GM18499 (cell line): Measurements from ENCODE around the gene HES4.
A peak's percentile ranks its signal among the peaks of the same experiment; 100 is the strongest.
"Not testable (repeated sequence)": the region's sequence is repeated elsewhere in the genome, so short reads cannot be mapped to it uniquely, and the experiment has no call there.

Experiments
- ATAC-seq: cut with Tn5 transposase; IDR thresholded peaks from one replicate; pipeline ENCODE4 v1.9.1; 2021; ENCODE audit warnings: moderate number of reproducible peaks; ENCODE audit not compliant: insufficient read depth, unreplicated experiment

Gene HES4

DNA sequence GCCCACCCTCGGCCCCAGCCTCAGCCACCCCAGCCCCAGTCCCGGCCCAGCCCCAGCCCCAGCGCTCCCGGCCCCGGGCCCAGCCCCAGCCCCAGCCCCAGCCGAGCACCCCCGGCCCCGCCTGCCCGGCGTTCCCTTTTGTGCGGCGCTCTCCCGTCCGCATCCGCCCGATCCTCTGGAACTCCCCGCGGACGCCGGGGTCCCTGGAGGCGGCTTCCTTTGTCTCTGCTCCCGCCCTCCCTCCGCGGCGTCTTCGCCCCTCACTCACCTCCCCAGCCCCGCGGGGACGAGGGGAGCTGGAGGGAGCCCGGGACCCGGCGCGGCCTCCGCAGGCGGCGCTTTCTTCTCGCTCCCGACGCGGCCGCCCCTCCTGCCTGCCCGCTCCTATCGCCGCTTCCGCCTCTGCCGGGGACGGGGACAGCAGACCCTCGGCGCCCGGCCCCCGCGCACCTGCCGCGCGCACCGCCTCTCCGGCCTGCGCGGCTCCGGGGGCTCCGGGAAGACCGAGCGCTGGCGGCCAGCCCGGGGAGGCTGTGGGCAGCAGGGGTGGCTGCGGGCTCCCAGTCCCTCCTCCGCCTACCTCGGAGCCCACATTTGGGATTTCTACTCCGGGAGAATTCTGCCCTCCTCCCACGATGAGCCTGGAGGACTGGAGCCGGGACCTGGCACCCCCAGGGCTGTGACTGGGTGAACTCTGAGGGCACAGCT, 34.0 kb upstream of the HES4 start:
- no peak for ATAC-seq

DNA sequence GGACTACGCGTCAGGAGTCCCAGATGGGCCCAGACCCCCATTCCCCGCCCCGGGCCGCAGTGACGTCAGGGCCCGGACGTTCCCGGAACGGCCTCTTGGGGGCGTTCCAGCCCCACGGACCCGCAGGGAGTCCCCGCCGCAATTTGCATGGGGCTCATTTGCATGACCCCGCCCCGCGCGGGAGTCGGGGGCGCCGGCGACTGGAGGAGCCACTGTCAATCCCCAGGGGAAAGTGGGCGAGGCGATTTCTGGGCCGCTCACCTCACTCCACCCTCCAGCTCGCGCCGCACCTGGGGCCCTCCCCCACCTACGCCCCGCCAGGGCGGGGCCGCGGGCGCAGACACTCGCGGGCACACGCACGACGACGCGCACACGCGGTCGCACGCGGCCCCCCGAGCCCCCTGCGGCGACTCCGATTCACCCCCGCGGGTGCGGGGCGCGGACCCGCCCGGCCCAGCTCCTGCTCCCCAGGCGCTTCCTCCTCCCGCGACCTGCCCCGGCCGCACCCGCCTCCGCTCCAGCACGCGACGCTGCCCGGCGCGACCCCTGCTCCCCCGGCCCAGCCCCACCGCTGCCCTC, 33.2 kb upstream of the HES4 start:
- peak; percentile 53 for ATAC-seq

DNA sequence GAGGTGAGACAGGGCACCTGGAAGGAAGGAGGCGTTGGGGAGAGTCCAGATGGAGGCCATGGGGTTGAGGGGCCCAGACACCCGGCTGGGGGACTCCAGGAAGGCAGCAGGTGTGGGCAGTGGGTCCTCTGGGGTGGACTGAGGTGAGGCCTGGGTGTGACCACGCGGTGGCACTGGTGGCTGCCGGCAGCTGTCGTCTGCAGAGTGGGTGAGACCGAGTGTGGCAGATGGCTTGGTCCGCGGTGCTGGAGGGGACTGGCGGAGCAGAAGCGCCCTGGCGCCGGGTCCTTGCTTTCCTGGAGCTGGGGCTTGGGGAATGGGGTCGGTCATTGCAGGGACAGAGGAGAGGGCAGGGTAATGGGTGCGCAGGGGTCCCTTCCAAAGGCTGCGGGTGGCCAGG, 32.5 kb upstream of the HES4 start:
- ATAC-seq, result peak; percentile 15

DNA sequence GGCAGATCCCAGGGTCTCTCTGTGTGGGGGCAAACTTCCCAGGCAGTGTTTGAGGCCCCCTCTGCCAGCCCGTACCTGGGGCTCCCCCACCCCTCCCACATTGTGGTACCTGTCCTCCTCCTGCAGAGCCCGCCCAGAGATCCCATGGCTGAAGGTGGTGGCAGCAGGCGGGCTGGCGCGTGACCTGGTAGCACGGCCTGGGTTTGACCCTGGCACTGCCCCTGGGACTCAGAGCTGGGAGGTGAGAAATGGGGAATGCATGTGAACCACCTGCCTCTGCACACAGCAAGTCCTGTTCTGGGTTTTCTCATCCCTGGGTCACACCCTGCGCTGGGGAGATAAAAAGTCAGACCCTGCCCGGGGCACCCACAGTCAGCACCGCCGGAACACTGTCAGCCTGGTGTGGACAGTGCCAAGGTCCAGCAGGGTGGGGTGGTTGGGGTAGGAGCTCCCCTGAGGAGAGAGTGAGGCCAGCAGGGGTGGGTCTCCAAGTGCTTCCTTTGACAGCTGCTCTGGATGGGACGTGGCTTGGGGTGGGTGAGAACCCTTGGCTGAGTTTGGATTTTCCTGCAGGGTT, 31.9 kb upstream of the HES4 start:
- ATAC-seq, result no peak

DNA sequence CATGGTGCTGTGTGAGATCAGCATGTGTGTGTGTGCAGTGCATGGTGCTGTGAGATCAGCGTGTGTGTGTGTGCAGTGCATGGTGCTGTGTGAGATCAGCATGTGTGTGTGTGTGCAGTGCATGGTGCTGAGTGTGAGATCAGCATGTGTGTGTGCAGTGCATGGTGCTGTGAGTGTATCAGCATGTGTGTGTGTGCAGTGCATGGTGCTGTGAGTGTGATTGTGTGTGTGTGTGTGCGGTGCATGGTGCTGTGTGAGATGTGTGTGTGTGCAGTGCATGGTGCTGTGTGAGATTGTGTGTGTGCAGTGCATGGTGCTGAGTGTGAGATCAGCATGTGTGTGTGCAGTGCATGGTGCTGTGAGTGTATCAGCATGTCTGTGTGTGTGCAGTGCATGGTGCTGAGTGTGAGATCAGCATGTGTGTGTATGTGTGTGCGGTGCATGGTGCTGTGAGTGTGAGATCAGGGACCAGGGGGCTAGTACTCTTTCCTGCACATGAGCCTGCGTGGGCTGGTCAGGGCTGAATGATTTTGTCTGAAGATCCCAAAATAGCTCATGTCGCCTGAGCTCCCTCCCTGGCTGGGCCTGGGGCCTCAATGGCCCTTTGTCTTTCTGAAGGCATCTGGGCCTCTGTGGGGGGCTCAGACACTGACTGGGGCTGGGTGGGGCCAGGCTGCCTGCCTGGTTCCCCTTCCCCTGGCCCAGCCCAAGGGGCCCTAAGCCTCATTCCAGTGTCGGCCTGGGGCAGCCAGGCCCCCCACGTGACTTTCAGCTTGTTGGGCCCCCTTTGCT, 31.2 kb upstream of the HES4 start:
- ATAC-seq, result not testable (repeated sequence)

DNA sequence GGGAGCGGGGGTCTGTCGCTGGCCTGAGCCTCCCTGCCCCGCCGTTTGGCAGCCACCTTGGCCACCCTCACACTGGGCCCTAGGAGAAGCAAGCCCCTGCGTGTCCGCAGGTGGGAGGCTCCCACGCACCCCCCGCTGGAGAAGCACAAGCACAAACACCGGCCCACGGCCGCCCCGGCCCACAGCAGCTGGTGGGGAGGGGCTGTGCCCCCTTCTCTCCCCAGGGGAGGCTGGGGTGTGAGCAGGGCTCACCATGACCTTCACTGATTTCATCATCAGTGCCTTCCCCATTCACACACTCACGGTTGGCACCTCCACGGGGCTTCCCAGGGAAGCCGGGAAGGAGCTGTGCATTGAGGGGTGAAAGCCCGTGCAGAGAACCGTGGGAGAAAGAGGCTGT, 27.9 kb upstream of the HES4 start:
- no peak for ATAC-seq

DNA sequence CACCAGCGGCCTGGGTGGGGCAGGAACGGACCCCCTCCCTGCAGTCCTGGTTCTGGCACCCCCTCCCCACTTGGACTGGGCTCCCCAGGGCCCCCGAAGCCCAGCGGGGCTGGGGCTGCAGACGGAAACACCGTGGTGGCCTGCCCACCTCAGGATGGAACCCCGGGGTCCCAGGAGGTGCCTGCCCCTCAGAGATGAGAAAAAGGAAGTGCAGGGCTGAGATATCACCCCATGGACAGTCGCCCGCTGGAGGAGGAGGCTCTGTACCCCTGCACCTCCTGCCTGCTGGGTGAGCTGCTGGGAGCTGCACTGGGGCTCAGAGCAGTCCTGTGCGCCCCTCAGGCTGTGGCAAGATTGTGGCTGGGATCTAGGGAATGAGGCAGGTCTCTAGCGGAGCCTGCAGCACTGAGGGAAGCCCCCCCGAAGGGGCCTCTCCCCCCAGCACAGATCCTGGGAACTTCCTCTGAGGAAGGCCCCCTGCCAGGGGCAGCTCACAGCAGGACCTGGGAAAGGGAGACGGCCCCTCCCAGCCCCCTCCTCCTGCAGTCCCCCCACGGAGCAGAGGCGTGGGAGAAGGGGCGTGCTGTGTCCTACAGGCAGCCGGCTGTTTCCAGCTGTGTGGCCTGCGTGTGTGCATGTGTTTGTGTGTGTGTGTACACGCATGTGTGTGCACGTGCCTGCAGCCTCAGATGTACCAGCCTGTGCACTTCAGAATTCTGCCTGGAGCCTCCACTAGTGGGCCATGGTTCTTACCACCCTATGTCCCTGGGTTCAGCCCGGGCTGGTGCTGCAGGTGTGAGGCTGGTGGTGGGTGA, 26.9 kb upstream of the HES4 start:
- no peak for ATAC-seq

DNA sequence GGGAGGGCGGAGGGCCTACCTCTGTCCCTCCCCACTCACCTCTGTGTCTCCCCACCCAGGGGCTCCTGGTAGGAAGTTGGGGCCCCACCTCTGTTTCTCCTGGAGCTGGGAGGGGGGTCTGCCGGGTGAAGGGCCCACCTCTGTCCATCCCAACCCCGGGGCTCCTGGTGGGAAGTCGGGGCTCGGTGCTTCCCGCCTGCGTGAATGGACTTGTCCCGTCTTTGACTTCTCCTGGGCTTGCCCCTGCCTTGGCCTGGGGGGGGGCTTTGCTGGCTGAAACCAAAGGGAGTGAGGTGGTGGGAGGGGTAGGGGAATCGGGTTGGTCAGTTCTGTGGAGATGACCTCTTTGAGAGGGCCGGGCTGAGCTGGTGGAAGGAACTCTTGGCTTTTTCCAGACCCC, 25.8 kb upstream of the HES4 start:
- ATAC-seq, result no peak

DNA sequence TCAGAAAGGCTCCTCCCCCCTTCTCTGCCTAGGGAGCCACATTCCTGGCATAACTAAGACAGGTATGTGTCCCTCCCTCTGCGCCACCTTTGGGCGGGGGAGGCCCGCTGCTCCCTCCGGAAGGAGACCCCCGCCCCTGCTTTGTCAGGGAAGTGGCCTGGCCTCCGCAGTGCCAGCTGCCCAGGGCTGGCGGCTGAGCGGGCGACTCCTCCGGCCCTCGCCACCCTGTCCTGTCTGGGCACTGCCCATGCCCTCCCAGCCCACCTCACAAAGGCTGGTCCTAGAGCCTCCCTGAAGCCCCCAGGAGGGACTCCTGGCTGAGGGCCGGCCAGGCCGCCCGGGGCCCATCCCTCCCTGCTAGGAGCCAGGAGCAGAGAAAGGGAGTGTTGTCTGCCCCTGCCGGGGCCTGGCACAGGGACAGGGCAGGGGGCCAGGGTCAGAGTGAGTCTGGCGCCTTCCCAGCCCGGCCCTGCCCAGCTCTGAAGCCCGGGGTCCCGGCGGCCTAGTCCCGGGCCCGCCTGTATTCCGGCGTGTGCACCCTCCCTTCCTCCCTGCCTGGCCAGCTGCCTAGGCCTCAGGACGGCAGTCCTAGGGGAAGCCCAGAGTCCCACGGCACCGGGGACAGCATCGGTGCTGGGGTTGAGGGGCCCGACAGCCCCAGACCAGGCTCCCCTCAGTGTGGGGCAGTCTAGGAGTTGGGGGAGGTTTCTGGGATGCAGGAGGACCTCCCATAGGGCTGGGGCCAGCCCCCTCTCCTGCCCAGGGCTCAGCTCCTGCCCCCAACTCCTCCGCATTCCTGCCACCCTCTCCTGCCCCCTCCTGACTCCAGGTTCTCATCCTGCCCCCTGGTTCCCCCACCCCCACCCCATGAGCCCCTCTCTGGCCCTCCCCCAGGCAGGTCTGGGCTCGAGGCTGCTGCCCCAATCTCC, 25.1 kb upstream of the HES4 start:
- no peak for ATAC-seq

DNA sequence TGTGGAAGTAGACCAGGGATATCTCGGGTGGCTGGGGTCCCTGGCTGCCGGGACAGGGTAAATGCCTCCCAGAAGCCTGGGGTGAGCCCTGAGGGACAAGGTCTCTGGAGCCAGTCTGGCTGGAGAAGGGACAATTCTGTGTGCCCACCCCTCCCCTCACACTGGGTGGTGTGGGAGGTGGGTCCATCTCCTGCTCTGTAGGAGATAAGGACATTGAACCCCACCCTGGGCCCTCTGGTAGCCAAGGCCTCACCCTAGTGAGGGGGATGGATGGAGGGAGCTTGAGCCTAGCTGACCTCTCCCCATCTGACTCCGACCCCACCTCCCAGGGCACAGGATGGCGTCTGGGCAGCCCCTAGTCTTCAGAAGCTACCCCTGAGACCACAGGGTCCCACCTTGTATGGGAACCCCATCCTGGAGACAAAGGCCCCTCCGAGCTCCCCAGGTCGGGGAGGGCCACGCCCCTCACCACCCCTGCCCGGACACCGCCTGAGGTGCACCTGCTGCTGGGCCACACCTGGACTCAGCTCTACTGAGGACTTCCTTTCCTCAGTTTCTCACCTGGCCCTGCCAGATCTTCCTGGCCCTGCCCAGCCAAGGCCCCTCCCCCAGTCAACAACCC, 24.4 kb upstream of the HES4 start:
- ATAC-seq, result no peak

DNA sequence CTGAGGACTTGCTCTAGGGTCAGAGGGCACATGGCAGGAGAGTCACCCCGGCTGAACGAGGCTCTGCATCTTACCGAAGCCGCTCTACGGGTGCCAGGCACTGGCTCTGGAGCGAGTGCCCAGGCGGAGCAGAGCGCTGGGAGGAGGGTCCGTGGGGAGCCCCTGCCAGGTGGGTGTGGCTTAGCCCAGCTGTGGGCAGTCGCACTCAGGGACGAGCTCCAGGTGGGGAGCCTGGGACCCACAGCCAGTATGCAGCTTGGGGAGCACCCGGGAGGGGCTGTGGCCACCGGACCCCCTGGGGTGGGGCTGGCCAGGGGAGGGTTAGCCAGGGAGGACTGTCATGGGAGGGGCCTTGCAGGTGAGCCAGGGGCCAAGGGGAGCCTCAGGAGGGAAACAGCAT, 23.8 kb upstream of the HES4 start:
- no peak for ATAC-seq

DNA sequence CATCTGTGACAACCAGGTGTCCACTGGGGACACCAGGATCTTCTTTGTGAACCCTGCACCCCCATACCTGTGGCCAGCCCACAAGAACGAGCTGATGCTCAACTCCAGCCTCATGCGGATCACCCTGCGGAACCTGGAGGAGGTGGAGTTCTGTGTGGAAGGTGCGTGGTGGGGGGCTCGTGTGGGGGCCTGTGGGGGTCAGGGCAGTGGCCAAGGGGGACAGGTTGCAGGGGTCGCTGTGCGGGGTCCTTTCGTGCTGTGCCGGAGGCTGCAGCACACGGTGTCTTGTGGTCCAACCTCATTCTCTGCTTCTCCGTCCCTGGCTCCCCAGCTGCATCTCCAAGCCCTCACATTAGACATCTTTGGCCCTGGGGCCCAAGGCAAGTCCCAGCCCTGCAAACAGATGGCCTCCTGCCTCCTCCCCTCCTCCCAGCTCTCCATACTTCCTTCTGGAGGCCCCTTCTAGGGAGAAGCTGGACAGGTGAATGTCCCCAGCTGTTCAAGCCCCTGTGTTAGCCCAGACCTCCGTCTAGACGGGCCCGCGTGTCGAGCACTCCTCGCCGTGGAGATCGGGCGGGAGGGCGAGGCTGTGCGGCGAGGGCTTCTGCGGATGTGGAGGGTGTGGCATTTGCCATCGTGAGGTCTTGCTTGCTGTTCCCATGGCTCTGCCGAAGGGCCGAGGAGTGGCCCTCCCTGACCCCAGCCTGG, 22.6 kb upstream of the HES4 start:
- no peak for ATAC-seq

DNA sequence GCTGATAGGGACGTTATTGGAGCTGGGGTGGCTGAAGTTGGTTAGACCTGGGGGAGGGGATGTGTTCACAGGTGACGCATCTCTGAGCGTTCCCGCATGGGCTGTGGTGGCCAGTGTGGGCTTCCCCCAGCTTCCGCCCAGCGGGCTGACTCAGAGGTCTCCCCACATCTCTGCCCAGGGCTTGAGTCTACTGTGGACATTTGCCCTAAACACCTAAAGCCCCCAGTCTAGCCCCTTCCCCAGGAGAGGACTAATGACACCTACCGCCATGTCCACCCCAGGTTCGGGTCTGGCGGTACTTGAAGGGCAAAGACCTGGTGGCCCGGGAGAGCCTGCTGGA, 22.0 kb upstream of the HES4 start:
- ATAC-seq, result no peak

DNA sequence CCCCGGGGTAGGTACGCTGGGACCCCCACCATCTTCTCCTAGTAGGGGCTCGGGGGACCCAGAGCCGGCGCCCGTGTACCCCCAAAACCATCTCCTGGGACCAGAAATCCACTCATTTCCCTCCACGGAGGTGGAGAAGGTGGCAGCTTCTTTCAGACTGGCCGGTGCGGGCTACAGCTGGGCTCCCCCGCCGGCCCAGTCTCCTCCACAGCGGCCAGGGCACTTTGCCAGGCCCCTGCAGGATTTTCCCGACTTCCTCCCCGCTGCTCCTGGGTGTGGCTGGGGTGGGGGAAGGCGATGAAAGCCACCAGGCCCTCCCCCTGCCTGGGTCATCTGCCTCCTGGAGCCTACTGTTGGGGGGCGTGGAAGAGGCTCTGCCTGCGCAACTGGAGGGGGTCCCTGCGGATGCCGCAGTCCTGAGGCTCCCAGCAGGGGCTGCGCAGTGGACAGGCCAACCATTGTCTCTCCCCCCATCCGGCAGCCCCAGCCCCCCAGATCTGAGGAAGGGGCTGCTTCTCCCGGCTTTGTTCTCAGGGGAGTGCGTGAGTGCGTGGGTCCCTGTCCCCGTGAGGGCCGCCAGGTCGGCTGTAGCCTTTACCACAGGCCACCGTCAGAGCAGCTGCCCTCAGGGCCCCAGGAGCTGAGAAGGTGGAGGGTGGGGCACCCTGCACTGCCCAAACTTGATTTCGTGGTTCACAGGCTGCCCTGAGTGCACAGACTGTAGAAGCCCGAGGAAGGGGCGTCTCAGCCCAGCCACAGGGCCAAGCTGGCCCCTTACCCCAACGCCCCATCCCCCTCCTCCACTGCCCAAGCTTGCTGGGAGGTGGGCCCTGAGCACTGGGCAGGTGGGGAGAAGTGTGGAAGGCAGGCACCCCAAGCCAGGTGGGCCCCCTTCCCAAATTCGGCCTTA, 21.4 kb upstream of the HES4 start:
- no peak for ATAC-seq

DNA sequence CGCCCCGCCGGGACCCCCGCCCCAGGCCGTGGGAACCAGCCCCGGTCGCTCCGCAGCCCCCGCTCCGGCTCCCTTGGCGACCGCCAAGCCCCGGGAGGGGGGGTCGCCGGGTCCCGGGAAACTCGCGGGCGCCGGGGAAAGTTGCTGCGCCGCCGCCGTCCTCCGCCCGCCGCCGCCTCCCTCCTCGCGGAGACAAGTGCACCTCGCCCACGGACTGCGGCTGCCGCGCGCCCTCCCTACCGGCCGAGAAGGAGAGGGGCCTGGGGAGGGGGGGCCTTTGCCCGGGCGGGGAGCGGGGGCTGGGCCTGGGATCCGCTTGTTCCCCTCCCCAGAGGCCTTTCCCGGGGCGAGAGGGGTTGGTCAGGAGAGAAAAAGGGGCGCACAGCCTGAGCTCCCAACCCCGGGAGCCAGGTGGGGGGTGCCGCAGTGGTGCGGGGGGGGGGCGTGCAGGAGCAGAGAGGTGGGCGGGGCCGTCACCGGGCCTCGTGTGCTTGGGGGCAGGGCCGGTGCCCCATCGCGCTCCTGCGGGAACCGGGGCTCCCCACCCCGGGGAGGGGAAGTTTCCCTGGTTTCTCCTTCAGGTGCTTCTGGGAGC, 20.6 kb upstream of the HES4 start:
- ATAC-seq, result no peak

DNA sequence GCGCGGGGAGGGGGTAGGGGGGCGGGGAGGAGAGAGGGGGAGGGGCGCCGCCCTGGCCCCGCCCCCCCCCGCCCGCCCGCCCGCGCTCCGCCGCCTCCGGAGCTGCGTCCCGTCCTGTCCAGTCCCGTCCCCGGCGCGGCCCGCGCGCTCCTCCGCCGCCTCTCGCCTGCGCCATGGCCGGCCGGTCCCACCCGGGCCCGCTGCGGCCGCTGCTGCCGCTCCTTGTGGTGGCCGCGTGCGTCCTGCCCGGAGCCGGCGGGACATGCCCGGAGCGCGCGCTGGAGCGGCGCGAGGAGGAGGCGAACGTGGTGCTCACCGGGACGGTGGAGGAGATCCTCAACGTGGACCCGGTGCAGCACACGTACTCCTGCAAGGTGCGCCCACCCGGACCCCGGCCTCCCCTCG, 20.1 kb upstream of the HES4 start, which contains the start of gene AGRN:
Gene AGRN (plus strand): TSS at position 121 of the 405 bp plus-strand sequence. CDS start 53 bp downstream, at position 174.
- no peak for ATAC-seq
